ENCODE measurements around the gene TRIO. TPM values are rescaled to one million over a fixed set of nuclear protein-coding genes. Genes with fewer than 3 reads are reported as not detected.

Gene TRIO
- total and polyA plus RNA-seq, 5 experiments from 2014 or later: 0.69 to 8.3 (median 4.0) TPM; not detected in 1

GRCh38 chr5:14308384-14309154, 165.4 kb downstream of the TRIO start:
- ATAC-seq (no peak), DNase-seq (no peak)
- H3K9me3 Mint-ChIP-seq: peaks cover 0 to 16% (median 0%) of the 10 kb centered on the region in 9 donors
- H3K27ac Mint-ChIP-seq: no peak overlapping the region
- no peaks in the 10 kb centered on the region for H3K4me1 Mint-ChIP-seq
- H3K4me3 Mint-ChIP-seq: no peak overlapping the region
- no peaks in the 10 kb centered on the region for H3K36me3 Mint-ChIP-seq
- POLR2A ChIA-PET: no interaction called here
- H3K27me3 Mint-ChIP-seq: peaks cover 0 to 3% (median 0%) of the 10 kb centered on the region in 5 donors

DNA sequence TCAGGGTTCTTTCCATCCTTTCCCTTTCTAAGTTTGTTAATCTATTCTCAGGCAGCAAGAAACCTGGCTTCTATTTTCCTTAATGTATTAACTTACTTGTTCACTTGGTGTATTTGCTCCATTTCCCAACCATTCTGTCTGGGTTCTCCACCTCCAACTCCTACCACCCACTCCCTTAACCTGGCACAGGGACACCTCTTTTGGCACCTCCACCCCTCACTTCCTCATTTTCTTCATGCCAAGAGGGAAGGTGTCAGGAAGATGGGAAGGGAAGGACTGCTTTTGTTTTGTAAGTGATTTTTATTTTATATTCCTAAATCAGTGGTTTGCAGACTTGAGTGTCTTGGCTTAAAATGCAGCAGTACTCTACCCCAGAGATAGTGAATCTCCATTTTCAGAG, 166.1 kb downstream of the TRIO start:
- peaks cover 0 to 3% (median 0%) of the 10 kb centered on the region in 5 donors for H3K27me3 Mint-ChIP-seq
- H3K27ac Mint-ChIP-seq: no peak overlapping the region
- no peak for DNase-seq
- H3K36me3 Mint-ChIP-seq: no peaks in the 10 kb centered on the region
- H3K4me1 Mint-ChIP-seq: no peaks in the 10 kb centered on the region
- H3K9me3 Mint-ChIP-seq: peaks cover 0 to 16% (median 0%) of the 10 kb centered on the region in 9 donors
- no peak overlapping the region for H3K4me3 Mint-ChIP-seq
- POLR2A ChIA-PET: no interaction called here
- ATAC-seq: no peak

- H3K4me1 Mint-ChIP-seq: no peaks in the 10 kb centered on the region
- H3K36me3 Mint-ChIP-seq: no peaks in the 10 kb centered on the region
- H3K27ac Mint-ChIP-seq: no peak overlapping the region
- no peak for DNase-seq
- H3K4me3 Mint-ChIP-seq: no peak overlapping the region
- H3K27me3 Mint-ChIP-seq: peaks cover 0 to 3% (median 0%) of the 10 kb centered on the region in 5 donors
- ATAC-seq: no peak
- POLR2A ChIA-PET: no interaction called here
- peaks cover 0 to 16% (median 0%) of the 10 kb centered on the region in 9 donors for H3K9me3 Mint-ChIP-seq
These were observed 166.9 kb downstream of the TRIO start for GRCh38 chr5:14309878-14310531.

DNA sequence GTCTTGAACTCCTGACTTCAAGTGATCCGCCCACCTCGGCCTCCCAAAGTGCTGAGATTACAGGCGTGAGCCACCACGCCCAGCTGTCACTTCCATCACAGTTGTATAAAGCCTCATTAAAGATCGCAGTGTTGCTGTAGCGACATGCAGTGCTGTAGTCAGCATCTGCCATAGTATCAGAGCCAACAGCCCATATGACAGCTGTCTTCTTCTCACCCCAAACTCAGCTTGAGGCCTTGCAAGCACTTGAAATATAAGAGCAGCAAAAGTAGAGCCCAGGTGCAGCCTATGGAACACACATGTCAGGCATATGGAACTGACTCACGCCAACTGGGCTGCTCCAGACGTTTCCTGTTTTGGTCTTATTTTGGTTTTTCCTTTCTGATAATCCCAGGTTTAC, 167.8 kb downstream of the TRIO start:
- DNase-seq: no peak
- Mint-ChIP-seq H3K27me3 (peaks cover 0 to 3% (median 0%) of the 10 kb centered on the region in 5 donors), H3K36me3 (no peaks in the 10 kb centered on the region), H3K4me1 (no peaks in the 10 kb centered on the region), H3K9me3 (peaks cover 0 to 16% (median 0%) of the 10 kb centered on the region in 9 donors), H3K27ac (no peak overlapping the region), H3K4me3 (no peak overlapping the region)
- POLR2A ChIA-PET: no interaction called here
- no peak for ATAC-seq

GRCh38 chr5:14313986-14314690, 171.0 kb downstream of the TRIO start:
- ATAC-seq (no peak), DNase-seq (no peak)
- POLR2A ChIA-PET: no interaction called here
- peaks cover 0 to 4% (median 0%) of the 10 kb centered on the region in 9 donors for H3K9me3 Mint-ChIP-seq
- no peak overlapping the region for H3K4me3 Mint-ChIP-seq
- no peak overlapping the region for H3K27ac Mint-ChIP-seq
- H3K4me1 Mint-ChIP-seq: no peaks in the 10 kb centered on the region
- peaks cover 0 to 2% (median 0%) of the 10 kb centered on the region in 5 donors for H3K27me3 Mint-ChIP-seq
- no peaks in the 10 kb centered on the region for H3K36me3 Mint-ChIP-seq

DNA sequence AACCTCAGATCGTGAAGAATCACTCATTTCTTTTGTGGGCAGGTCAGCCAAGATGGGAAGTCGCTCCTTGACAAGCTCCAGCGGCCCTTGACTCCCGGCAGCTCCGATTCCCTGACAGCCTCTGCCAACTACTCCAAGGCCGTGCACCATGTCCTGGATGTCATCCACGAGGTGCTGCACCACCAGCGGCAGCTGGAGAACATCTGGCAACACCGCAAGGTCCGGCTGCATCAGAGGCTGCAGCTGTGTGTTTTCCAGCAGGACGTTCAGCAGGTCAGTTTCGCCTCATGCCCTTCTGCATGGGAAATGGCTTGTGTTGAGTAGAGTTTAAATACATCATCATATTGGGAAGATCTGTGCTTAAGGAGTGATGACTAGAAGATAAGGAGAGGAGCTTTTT, 173.3 kb downstream of the TRIO start:
- H3K4me3 Mint-ChIP-seq: no peak overlapping the region
- no peaks in the 10 kb centered on the region for H3K4me1 Mint-ChIP-seq
- no peak for DNase-seq
- H3K9me3 Mint-ChIP-seq: peaks cover 0 to 10% (median under 1%) of the 10 kb centered on the region in 9 donors
- POLR2A ChIA-PET: no interaction called here
- no peak for ATAC-seq
- H3K36me3 Mint-ChIP-seq: peaks cover 0 to 5% (median 0%) of the 10 kb centered on the region in 3 donors
- peaks cover 0 to 5% (median 0%) of the 10 kb centered on the region in 5 donors for H3K27me3 Mint-ChIP-seq
- H3K27ac Mint-ChIP-seq: no peak overlapping the region

DNA sequence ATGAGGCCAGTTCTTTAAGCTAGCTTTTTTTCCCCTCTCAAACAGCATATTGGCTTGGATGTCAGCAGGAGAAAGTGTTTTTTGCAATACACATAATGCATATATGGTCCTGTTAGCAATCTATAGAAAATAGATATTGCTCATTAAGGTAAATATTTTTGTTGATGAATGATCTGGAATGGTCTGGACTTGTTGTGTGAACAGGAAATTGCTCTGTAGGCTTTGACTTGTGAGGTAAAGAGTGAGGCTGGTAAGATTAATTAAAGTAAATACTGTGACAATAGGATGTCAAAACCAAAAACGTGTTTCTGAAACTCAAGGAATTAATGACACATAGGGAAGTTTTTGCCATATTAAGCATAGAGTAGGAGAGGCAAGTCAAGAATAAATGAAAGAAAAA, 176.0 kb downstream of the TRIO start:
- Mint-ChIP-seq H3K27ac (no peak overlapping the region), H3K27me3 (peaks cover 0 to 5% (median 0%) of the 10 kb centered on the region in 5 donors), H3K9me3 (peaks cover 0 to 15% (median 4%) of the 10 kb centered on the region in 9 donors), H3K4me3 (no peak overlapping the region), H3K36me3 (peaks cover 0 to 13% (median 0%) of the 10 kb centered on the region in 3 donors), H3K4me1 (no peaks in the 10 kb centered on the region)
- ATAC-seq (no peak), DNase-seq (no peak)
- POLR2A ChIA-PET: no interaction called here

DNA sequence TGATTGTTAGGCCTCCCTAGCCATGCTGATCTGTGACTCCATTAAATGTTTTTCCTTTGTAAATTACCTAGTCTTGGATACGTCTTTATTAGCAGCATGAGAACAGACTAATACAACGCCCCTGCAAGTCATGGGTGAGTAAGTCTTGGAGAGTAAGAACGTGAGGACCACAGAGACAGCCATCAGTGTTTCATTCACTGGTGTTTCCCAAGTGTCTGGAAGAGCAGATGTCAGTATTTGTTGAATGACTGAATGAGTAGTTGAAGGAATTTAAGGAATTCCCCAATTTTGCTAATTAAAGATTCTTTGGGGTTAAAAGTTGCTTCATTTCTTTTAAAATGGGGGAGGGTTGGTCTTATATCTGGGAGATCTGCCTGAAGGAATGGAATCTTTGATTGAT, 178.8 kb downstream of the TRIO start:
- ATAC-seq: no peak
- H3K27ac Mint-ChIP-seq: no peak overlapping the region
- DNase-seq: no peak
- peaks cover 0 to 13% (median 0%) of the 10 kb centered on the region in 3 donors for H3K36me3 Mint-ChIP-seq
- POLR2A ChIA-PET: no interaction called here
- peaks cover 0 to 2% (median 0%) of the 10 kb centered on the region in 4 donors for H3K4me1 Mint-ChIP-seq
- H3K27me3 Mint-ChIP-seq: peaks cover 0 to 3% (median 2%) of the 10 kb centered on the region in 5 donors
- H3K9me3 Mint-ChIP-seq: peaks cover 0 to 15% (median 4%) of the 10 kb centered on the region in 9 donors
- no peak overlapping the region for H3K4me3 Mint-ChIP-seq

GRCh38 chr5:14322437-14323187, 179.5 kb downstream of the TRIO start:
- Mint-ChIP-seq H3K4me3 (no peak overlapping the region), H3K36me3 (peaks cover 0 to 13% (median 0%) of the 10 kb centered on the region in 3 donors), H3K4me1 (peaks cover 0 to 2% (median 0%) of the 10 kb centered on the region in 4 donors), H3K9me3 (peaks cover 0 to 15% (median 4%) of the 10 kb centered on the region in 9 donors), H3K27me3 (peaks cover 0 to 3% (median 2%) of the 10 kb centered on the region in 5 donors), H3K27ac (no peak overlapping the region)
- no peak for ATAC-seq
- no peak for DNase-seq
- POLR2A ChIA-PET: no interaction called here

- Mint-ChIP-seq H3K9me3 (peaks cover 0 to 15% (median 4%) of the 10 kb centered on the region in 9 donors), H3K27ac (no peak overlapping the region), H3K4me3 (no peak overlapping the region), H3K4me1 (peaks cover 0 to 2% (median under 1%) of the 10 kb centered on the region in 4 donors), H3K27me3 (peaks cover 0 to 3% (median 2%) of the 10 kb centered on the region in 5 donors), H3K36me3 (peaks cover 0 to 13% (median 0%) of the 10 kb centered on the region in 3 donors)
- no peak for DNase-seq
- no peak for ATAC-seq
- POLR2A ChIA-PET: no interaction called here
These were observed 180.3 kb downstream of the TRIO start for GRCh38 chr5:14323466-14323865.

DNA sequence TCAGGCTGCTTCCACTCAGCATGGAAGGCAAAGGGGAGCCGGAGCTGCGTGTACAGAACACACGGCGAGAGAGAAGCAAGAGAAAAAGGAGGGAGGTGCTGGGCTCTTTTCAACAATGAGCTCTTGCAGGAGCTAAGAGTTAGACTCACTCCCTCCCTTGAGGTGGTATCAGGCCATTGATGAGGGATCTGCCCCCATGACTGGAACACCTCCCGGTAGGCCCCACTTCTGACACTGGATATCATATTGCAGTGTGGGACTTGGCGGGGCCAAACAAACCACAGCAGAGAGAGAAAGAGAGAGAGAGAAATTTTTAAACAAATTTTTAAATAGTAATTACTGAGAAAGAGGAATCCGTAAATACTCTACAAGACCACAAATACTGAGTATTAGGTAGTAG, 182.2 kb downstream of the TRIO start:
- H3K4me1 Mint-ChIP-seq: peaks cover 0 to 20% (median 2%) of the 10 kb centered on the region in 4 donors
- ATAC-seq (no peak), DNase-seq (no peak)
- peaks cover 0 to 15% (median 4%) of the 10 kb centered on the region in 9 donors for H3K9me3 Mint-ChIP-seq
- H3K27me3 Mint-ChIP-seq: peaks cover 0 to 3% (median 2%) of the 10 kb centered on the region in 5 donors
- H3K27ac Mint-ChIP-seq: peak overlapping the region in 1 of 10 donors; percentile 73
- peaks cover 0 to 13% (median 0%) of the 10 kb centered on the region in 3 donors for H3K36me3 Mint-ChIP-seq
- H3K4me3 Mint-ChIP-seq: no peak overlapping the region
- POLR2A ChIA-PET: no interaction called here
